ENCODE measurements around the gene HRK. TPM values are rescaled to one million over a fixed set of nuclear protein-coding genes. Genes with fewer than 3 reads are reported as not detected.
"Not testable (repeated sequence)": the region's sequence is repeated elsewhere in the genome, so short reads cannot be mapped to it uniquely, and the experiment has no call there.

Gene HRK
- total and polyA plus RNA-seq, 2 of the 8 experiments (the other 6 are each of a cell fraction or from before 2014, with no cell fraction given) = 1.6 to 2.7 TPM

GRCh38 chr12:116814766-116815165 lies 66.5 kb downstream of the HRK start:
- WGBS, 2 experiments (ENCODE audit: extremely low coverage in 1 of 2, insufficient coverage in 1 of 2, insufficient read length in 1 of 2, insufficient replicate concordance in 2 of 2, low coverage in 1 of 2, low lambda C conversion rate in 2 of 2, missing lambda C conversion rate in 1 of 2) = 91% methylated on average over 10 of the region's 10 CpGs; no CpG with 5 or more reads in 1 of the 2 experiments
- H3K23ac ChIP-seq (ENCODE audit: insufficient read length); H3K9ac ChIP-seq (replicated peaks in 1 of 4; ENCODE audit: extremely low read depth in 1 of 4, low read depth in 3 of 4, low read length in 3 of 4); DNase-seq (ENCODE audit: low read depth in 1 of 2, low spot score in 2 of 2); H4K20me1 ChIP-seq (replicated peaks in 1 of 2; ENCODE audit: control insufficient read depth in 1 of 2, insufficient read depth in 2 of 2, low read length in 2 of 2); H2BK5ac ChIP-seq (ENCODE audit: low read depth, low read length); H2BK120ac ChIP-seq (replicated peaks; ENCODE audit: low read depth, low read length); H2BK15ac ChIP-seq (ENCODE audit: low read length); H3K18ac ChIP-seq (ENCODE audit: extremely low read depth, low read length); H3K79me2 ChIP-seq (ENCODE audit: control insufficient read depth in 1 of 2, insufficient read depth in 2 of 2, low read length in 2 of 2); H3K9me3 ChIP-seq (ENCODE audit: insufficient read depth in 2 of 2, low read depth in 1 of 2, low read length in 1 of 2); H3K4me3 ChIP-seq (ENCODE audit: extremely low read depth in 1 of 4, insufficient read depth in 2 of 4, low read depth in 3 of 4, low read length in 4 of 4); H4K5ac ChIP-seq (ENCODE audit: insufficient read length, low read depth, low read length); FAIRE-seq; H3K27me3 ChIP-seq (replicated peaks in 1 of 4; ENCODE audit: control insufficient read depth in 3 of 4, extremely low read depth in 1 of 4, insufficient read depth in 3 of 4, low read length in 3 of 4); H2BK20ac ChIP-seq (ENCODE audit: low read length); H3K36me3 ChIP-seq (ENCODE audit: control insufficient read depth in 2 of 4, insufficient read depth in 4 of 4, low read length in 3 of 4); H2AK5ac ChIP-seq (ENCODE audit: low read depth, low read length); H3K27ac ChIP-seq (ENCODE audit: low read depth, low read length); H2AFZ ChIP-seq (ENCODE audit: low read length); H3K56ac ChIP-seq (replicated peaks; ENCODE audit: insufficient read length, low read depth, low read length); H4K91ac ChIP-seq (replicated peaks; ENCODE audit: insufficient read length, low read length); H3K79me1 ChIP-seq (ENCODE audit: low read depth, low read length); H2BK12ac ChIP-seq (ENCODE audit: low read depth, low read length); H3K23me2 ChIP-seq (ENCODE audit: low read depth, low read length); H3K4ac ChIP-seq (replicated peaks; ENCODE audit: insufficient read length, low read depth, low read length); H3K14ac ChIP-seq (ENCODE audit: insufficient read length); H3K4me2 ChIP-seq (ENCODE audit: insufficient read depth in 1 of 2, low read depth in 2 of 2, low read length in 2 of 2); H3K4me1 ChIP-seq (replicated peaks in 1 of 4; ENCODE audit: control insufficient read depth in 3 of 4, insufficient read depth in 4 of 4, low read length in 3 of 4); H4K8ac ChIP-seq (ENCODE audit: extremely low read depth, insufficient read depth, low read length): not testable (repeated sequence)
- ChIA-PET CTCF (ENCODE audit: partially characterized antibody) (interaction anchor here (0.7 to 1.4 kb wide), 4 partner anchors 48 to 305 kb away, joined by 3 to 6 read pairs (median 4); no protein-coding TSS in a partner anchor), POLR2A (ENCODE audit: partially characterized antibody) (interaction anchor here (1.0 kb wide), 1 partner anchor 9 kb away, joined by 3 read pairs; no protein-coding TSS in a partner anchor)
